Erythroblast (primary cell): ENCODE measurements around the gene SPATA25.

Source experiments
- GATA1 ChIP-seq: IDR thresholded peaks from 2 replicates; pipeline ENCODE4 v1.6.1; 2011; ENCODE audit warnings: low read depth, mild to moderate bottlenecking, control low read depth, low read length, moderate library complexity
- POLR2A ChIP-seq: IDR thresholded peaks from 2 replicates; pipeline ENCODE4 v1.6.1; 2011; ENCODE audit warnings: mild to moderate bottlenecking, low read length

- TF ChIP-seq POLR2A, result no peak
- no peak for TF ChIP-seq GATA1
These were observed 38.5 kb upstream of the SPATA25 start for GRCh38 chr20:45925821-45926506.
